Measurements from ENCODE around the gene SLC24A3. TPM values are rescaled to one million over a fixed set of nuclear protein-coding genes. Genes with fewer than 3 reads are reported as not detected.

SLC24A3 gene
- total RNA-seq, 1 donor from 2014 or later, result 0.10 TPM

DNA sequence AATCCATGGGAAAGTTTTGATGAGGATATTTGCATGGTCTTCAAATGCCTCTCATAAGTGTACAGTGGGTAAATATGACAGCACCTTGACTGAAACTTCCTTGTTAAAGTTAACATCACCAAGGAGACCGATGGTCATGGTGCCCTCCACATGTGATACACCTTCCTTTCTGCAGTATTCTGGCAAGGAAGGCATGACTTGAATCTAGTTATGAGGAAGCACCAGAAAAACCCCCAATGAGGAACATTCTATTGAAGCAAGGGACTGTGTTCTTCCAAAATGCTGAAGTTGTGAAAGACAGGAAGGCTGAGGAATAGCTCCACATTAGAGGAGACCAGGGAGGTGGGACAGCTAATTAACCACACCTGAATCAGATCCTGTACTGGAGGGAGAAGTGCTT is 118.3 kb downstream of the SLC24A3 start:
- TF ChIP-seq, protein P1, sequence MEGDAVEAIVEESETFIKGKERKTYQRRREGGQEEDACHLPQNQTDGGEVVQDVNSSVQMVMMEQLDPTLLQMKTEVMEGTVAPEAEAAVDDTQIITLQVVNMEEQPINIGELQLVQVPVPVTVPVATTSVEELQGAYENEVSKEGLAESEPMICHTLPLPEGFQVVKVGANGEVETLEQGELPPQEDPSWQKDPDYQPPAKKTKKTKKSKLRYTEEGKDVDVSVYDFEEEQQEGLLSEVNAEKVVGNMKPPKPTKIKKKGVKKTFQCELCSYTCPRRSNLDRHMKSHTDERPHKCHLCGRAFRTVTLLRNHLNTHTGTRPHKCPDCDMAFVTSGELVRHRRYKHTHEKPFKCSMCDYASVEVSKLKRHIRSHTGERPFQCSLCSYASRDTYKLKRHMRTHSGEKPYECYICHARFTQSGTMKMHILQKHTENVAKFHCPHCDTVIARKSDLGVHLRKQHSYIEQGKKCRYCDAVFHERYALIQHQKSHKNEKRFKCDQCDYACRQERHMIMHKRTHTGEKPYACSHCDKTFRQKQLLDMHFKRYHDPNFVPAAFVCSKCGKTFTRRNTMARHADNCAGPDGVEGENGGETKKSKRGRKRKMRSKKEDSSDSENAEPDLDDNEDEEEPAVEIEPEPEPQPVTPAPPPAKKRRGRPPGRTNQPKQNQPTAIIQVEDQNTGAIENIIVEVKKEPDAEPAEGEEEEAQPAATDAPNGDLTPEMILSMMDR (IDR thresholded peaks at IDR 0.05), result no peak
- H3K9me3 Mint-ChIP-seq (ENCODE audit: low read depth), result no peaks in the 10 kb centered on the region
- H3K36me3 Mint-ChIP-seq (ENCODE audit: low read depth), result no peaks in the 10 kb centered on the region
- no peak overlapping the region for H3K4me3 Mint-ChIP-seq (ENCODE audit: unreplicated experiment)
- no peak for DNase-seq (ENCODE audit: low spot score)
- H3K27ac Mint-ChIP-seq (ENCODE audit: unreplicated experiment), result no peak overlapping the region
- H3K27me3 Mint-ChIP-seq (ENCODE audit: low read depth), result peaks cover 5% of the 10 kb centered on the region
- H3K4me1 Mint-ChIP-seq (ENCODE audit: low read depth), result no peaks in the 10 kb centered on the region

DNA sequence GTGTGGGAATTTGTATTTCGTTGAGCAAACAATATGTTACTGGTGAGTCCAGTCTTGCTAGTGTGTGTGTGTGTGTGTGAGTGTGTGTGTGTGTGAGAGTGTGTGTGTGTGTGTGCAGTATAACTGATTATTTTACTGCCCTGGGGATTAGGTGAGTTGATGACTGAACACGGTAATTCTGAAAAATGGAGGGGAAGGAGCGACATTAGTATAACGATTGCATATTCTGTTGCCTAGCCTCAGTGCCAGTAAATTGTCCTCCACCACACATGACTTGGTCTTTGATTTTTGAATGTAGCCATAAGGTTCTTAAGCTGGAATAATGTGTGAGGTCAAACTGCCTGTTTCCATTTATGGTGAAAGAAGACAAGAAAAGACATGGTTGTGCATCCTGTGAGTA is 121.1 kb downstream of the SLC24A3 start:
- H3K4me3 Mint-ChIP-seq (ENCODE audit: unreplicated experiment), result no peak overlapping the region
- H3K9me3 Mint-ChIP-seq (ENCODE audit: low read depth), result no peaks in the 10 kb centered on the region
- peaks cover 4% of the 10 kb centered on the region for H3K27me3 Mint-ChIP-seq (ENCODE audit: low read depth)
- no peaks in the 10 kb centered on the region for H3K4me1 Mint-ChIP-seq (ENCODE audit: low read depth)
- DNase-seq (ENCODE audit: low spot score), result no peak
- TF ChIP-seq, protein P1 (IDR thresholded peaks at IDR 0.05), result no peak
- H3K27ac Mint-ChIP-seq (ENCODE audit: unreplicated experiment), result no peak overlapping the region
- H3K36me3 Mint-ChIP-seq (ENCODE audit: low read depth), result no peaks in the 10 kb centered on the region

DNA sequence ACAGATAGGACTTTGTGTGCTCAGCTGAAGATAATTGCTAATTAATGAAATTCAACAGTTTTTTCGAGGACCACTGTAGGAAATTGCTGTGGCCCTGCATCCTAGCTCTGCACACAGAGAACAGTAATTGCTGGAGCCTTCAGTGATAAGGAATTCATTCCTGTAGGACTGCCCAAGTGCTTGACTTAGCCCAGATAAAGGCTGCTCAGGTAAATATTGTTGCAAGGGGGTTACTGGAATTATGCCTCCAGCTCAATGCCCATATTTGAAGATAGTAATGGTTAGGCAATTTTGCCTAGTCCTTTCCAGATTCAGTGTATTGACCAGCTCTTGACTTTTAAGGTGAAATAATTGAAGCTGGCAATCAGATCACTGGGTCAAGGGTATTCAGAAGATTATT is 122.9 kb downstream of the SLC24A3 start:
- no peaks in the 10 kb centered on the region for H3K9me3 Mint-ChIP-seq (ENCODE audit: low read depth)
- H3K4me1 Mint-ChIP-seq (ENCODE audit: low read depth), result no peaks in the 10 kb centered on the region
- H3K4me3 Mint-ChIP-seq (ENCODE audit: unreplicated experiment), result no peak overlapping the region
- H3K27ac Mint-ChIP-seq (ENCODE audit: unreplicated experiment), result no peak overlapping the region
- no peaks in the 10 kb centered on the region for H3K36me3 Mint-ChIP-seq (ENCODE audit: low read depth)
- TF ChIP-seq, protein P1 (IDR thresholded peaks at IDR 0.05), result no peak
- peaks cover 4% of the 10 kb centered on the region for H3K27me3 Mint-ChIP-seq (ENCODE audit: low read depth)
- no peak for DNase-seq (ENCODE audit: low spot score)

DNA sequence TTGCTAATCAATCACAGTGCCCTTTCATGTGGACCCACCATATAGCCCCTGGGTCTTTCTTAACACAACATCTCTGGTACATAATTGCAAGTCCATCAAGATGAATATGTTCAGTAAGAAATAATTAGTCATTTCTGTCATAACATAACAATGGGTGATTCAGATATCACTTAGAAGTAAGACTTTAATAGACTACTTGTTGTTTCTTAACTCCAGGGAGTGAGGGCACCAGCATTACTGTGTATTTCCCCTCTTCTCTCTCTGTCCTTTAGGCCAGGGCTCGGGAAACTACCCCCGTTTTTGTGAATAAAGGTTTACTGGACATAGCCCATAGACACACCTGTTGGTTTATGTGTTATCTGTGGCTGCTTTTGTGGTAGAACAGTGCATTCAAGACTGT is 123.5 kb downstream of the SLC24A3 start:
- Mint-ChIP-seq H3K9me3 (ENCODE audit: low read depth) (no peaks in the 10 kb centered on the region), H3K27ac (ENCODE audit: unreplicated experiment) (no peak overlapping the region), H3K4me1 (ENCODE audit: low read depth) (no peaks in the 10 kb centered on the region), H3K27me3 (ENCODE audit: low read depth) (peaks cover 5% of the 10 kb centered on the region), H3K4me3 (ENCODE audit: unreplicated experiment) (no peak overlapping the region), H3K36me3 (ENCODE audit: low read depth) (no peaks in the 10 kb centered on the region)
- DNase-seq (ENCODE audit: low spot score), result no peak
- TF ChIP-seq, protein P1 (IDR thresholded peaks at IDR 0.05), result no peak

DNA sequence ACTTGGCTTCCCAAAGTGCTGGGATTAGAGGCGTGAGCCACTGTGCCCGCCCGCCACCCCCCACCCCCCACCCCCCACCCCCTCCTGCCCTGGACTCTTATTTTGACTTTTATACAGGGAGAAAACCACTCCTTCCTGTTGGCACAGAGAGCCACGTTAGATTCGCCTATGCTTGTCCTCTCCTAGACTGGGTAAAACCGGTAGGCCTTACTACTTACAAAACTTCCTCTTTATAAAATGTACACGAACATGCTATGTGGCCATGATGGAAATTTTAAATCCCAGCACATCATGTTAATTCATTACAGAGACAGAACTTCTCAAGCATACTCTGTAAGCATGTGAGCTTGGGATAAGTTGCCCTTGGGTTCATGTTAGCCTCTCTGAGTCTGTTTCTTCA is 124.2 kb downstream of the SLC24A3 start:
- Mint-ChIP-seq H3K27me3 (ENCODE audit: low read depth) (peaks cover 6% of the 10 kb centered on the region), H3K27ac (ENCODE audit: unreplicated experiment) (no peak overlapping the region), H3K36me3 (ENCODE audit: low read depth) (no peaks in the 10 kb centered on the region), H3K9me3 (ENCODE audit: low read depth) (no peaks in the 10 kb centered on the region), H3K4me3 (ENCODE audit: unreplicated experiment) (no peak overlapping the region), H3K4me1 (ENCODE audit: low read depth) (no peaks in the 10 kb centered on the region)
- TF ChIP-seq, protein P1 (IDR thresholded peaks at IDR 0.05), result no peak
- no peak for DNase-seq (ENCODE audit: low spot score)

All from chondrocyte (in vitro differentiated cells).